ENCODE measurements around the gene WNT9B. TPM values are rescaled to one million over a fixed set of nuclear protein-coding genes. Genes with fewer than 3 reads are reported as not detected.

The WNT9B gene
- total and polyA plus RNA-seq, 9 of the 15 experiments (the other 6 are each of a cell fraction or from before 2014, with no cell fraction given): not detected

DNA sequence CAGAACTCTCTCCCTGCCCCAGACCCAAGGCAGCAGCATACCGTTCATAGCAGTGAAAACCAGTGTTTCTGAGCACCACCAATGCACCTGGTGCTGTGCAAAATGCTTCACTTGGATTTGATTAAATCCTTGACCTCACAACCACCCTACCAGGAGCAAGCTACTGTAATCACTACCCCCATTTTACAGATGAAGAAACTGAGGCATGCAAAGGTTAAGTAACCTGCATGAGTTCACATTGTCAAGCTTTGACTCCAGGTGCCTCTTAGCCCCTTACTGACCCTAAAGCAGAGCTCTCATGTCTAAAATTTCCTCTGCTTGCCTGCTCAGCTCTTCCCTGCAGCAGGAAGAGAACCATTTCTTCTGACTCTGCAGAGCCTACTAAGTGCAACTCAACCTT, 37.3 kb downstream of the WNT9B start (continued):
- TF ChIP-seq ARHGAP35 (IDR thresholded peaks at IDR 0.05; ENCODE audit: partially characterized antibody) (no peak), HLTF (IDR thresholded peaks at IDR 0.05) (no peak), KLF6 (CRISPR knock-in tag; IDR thresholded peaks at IDR 0.05; ENCODE audit: borderline replicate concordance) (no peak), RB1 (IDR thresholded peaks at IDR 0.05; ENCODE audit: low read depth) (no peak), MEF2D (tag; conservative IDR thresholded peaks at IDR 0.05; ENCODE audit: low read depth) (no peak), ZNF778 (CRISPR knock-in tag; IDR thresholded peaks at IDR 0.05) (no peak), BCOR (IDR thresholded peaks at IDR 0.05) (peak; percentile 83), KDM1A (IDR thresholded peaks at IDR 0.05) (peak in 1 of 2 experiments; percentile 50; a peak in 2 of 4 replicates), NONO (IDR thresholded peaks at IDR 0.05; ENCODE audit: low read depth in 2 of 2, low read length in 1 of 2) (no peak)
- TF ChIP-seq, protein P1, sequence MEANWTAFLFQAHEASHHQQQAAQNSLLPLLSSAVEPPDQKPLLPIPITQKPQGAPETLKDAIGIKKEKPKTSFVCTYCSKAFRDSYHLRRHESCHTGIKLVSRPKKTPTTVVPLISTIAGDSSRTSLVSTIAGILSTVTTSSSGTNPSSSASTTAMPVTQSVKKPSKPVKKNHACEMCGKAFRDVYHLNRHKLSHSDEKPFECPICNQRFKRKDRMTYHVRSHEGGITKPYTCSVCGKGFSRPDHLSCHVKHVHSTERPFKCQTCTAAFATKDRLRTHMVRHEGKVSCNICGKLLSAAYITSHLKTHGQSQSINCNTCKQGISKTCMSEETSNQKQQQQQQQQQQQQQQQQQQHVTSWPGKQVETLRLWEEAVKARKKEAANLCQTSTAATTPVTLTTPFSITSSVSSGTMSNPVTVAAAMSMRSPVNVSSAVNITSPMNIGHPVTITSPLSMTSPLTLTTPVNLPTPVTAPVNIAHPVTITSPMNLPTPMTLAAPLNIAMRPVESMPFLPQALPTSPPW (CRISPR knock-in tag; IDR thresholded peaks at IDR 0.05): no peak

DNA sequence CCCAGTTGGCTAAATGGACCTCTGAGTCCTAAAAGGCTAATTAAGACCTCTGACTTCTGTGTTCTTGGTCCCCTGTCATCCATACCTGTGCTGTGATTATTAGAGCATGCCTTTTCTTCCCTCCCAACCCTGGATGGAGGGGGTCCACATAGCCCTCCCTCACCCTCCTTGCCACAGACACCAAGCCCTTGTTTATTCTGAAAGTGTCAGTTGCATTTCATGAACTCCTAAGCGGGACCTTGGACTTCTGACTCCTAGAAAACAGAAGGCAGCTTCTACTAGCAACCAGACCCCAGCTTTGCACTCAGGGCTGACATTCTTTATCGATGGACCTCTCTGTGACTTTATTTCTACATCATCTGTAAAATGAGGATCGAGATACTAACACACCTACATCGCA, 38.1 kb downstream of the WNT9B start:
- no peak overlapping the region for H3K27ac ChIP-seq (ENCODE audit: extremely low read depth, low read depth, low read length)
- no peaks in the 10 kb centered on the region for H3K36me3 ChIP-seq (ENCODE audit: control insufficient read depth, insufficient read depth, low read length)
- H4K20me1 ChIP-seq (replicated peaks; ENCODE audit: control insufficient read depth, insufficient read depth, low read length): peaks cover 10% of the 10 kb centered on the region; the same call in 1 of the 2 replicates
- peaks cover 11 to 19% of the 10 kb centered on the region in 2 experiments; a peak in 4 of 5 replicates for H3K4me1 ChIP-seq (replicated peaks in 1 of 2; ENCODE audit: control insufficient read depth in 2 of 2, insufficient read depth in 2 of 2, low read length in 2 of 2)
- in situ Hi-C loops (cut with MboI): no loop called here
- H2AFZ ChIP-seq (ENCODE audit: low read depth, low read length): no peak overlapping the region
- no peak overlapping the region for H3K4me2 ChIP-seq (ENCODE audit: insufficient read depth, low read length)
- no peaks in the 10 kb centered on the region for H3K9me3 ChIP-seq (replicated peaks; ENCODE audit: control insufficient read depth, insufficient read depth, low read depth, low read length)
- ChIA-PET CTCF (ENCODE audit: low intra/inter-chr PET ratio) (no interaction called here), POLR2A (interaction anchor here (1.1 to 1.2 kb wide), 2 partner anchors 12 to 13 kb away, joined by 6 to 7 read pairs; no protein-coding TSS in a partner anchor)
- no TSS peak for BruUV-seq (replicated peaks)
- 3% methylated on average over 4 of the region's 4 CpGs for WGBS (ENCODE audit: insufficient coverage, low coverage, missing lambda C conversion rate)
- DNase-seq (ENCODE audit: extremely low read depth in 1 of 4, low spot score in 3 of 4): no peak
- TF ChIP-seq ZBTB17 (CRISPR knock-in tag; IDR thresholded peaks at IDR 0.05): no peak
- no peak overlapping the region for H3K4me3 ChIP-seq
- H3K9ac ChIP-seq (ENCODE audit: insufficient read depth in 1 of 2, low read depth in 2 of 2, low read length in 2 of 2): no peak overlapping the region
- intact Hi-C loops (cut with micrococcal nuclease): no loop called here
- H3K9me1 ChIP-seq (ENCODE audit: control insufficient read depth, insufficient read depth, low read length): no peaks in the 10 kb centered on the region
- FAIRE-seq: no peak
- no peak for ATAC-seq
- peaks cover 37 to 70% of the 10 kb centered on the region in 2 experiments for H3K27me3 ChIP-seq (ENCODE audit: control insufficient read depth in 2 of 2, insufficient read depth in 2 of 2, low read length in 2 of 2)
- no peaks in the 10 kb centered on the region for H3K79me2 ChIP-seq (ENCODE audit: control insufficient read depth, insufficient read depth, low read length)

Data from K562 (cell line).